Pancreas (tissue), 10 donors: ENCODE data around the gene NLGN2. TPM values are rescaled to one million over a fixed set of nuclear protein-coding genes. Genes with fewer than 3 reads are reported as not detected.

Source experiments
- ATAC-seq, 4 donors: fragments of 200-7000 bp; cut with Tn5 transposase; one replicate each; pipeline versions ENCODE4 v1.8.0 to v1.9.1; 2020; ENCODE audit warnings: mild to moderate bottlenecking in 4 of 4, moderate library complexity in 4 of 4
- DNase-seq, 6 donors: peaks; one replicate each; pipeline ENCODE4 v3.0.0-alpha.2; 2020
- FAIRE-seq: peaks from 2 replicates; lab custom pipeline; 2012; peaks lifted over from hg19 to GRCh38; lab: Jason Lieb, UNC
- H3K27ac ChIP-seq, 4 donors: fragments of 200-600 bp; sonication (generic); 1 replicate in 3 of 4; 2 replicates in 1 of 4; pipeline versions ENCODE4 v1.5.0 to v1.8.0; 2020
- H3K27me3 ChIP-seq, 4 donors: fragments of 200-600 bp; one replicate each; pipeline ENCODE4 v1.8.0; 2021
- H3K36me3 ChIP-seq, 3 donors: fragments of 200-600 bp; sonication (generic) in 1 of 3; one replicate each; pipeline versions ENCODE4 v1.5.0 to v1.8.0; 2020 to 2021
- H3K4me1 ChIP-seq, 3 donors: fragments of 200-600 bp; one replicate each; pipeline ENCODE4 v1.8.0; 2021
- H3K4me3 ChIP-seq, 4 donors: fragments of 200-600 bp; sonication (generic) in 2 of 4; one replicate each; pipeline versions ENCODE4 v1.5.0 to v1.8.0; 2020 to 2021
- H3K9me3 ChIP-seq, 4 donors: fragments of 200-600 bp; one replicate each; pipeline ENCODE4 v1.8.0; 2021
- CTCF ChIP-seq, 4 donors: fragments of 200-600 bp; sonication (generic) in 3 of 4; IDR thresholded peaks; one replicate each; pipeline versions ENCODE4 v1.5.0 to v1.8.0; 2021; ENCODE audit warnings: antibody characterized with exemption in 4 of 4
- WGBS, 2 donors: extraction: QIAGEN DNeasy Blood & Tissue Kit; methylation state at CpG; one replicate each; pipeline ENCODE4 v1.1.7; 2013; 5-methylcytosine and 5-hydroxymethylcytosine counted together
- intact Hi-C, 3 donors: fragments of 100-400 bp; cut with DNase I; formaldehyde crosslinking; loops; one replicate each; pipeline versions ENCODE4 v1.11.1 to v1.14.2; 2022
- polyA plus RNA-seq, 2 donors: library from polyadenylated mRNA; stranded (reverse); fragments of 200-250 nt; gene quantifications; one replicate each; pipeline ENCODE4 v1.2.3, GENCODE V29; 2013
- total RNA-seq, 6 donors: library from RNA; stranded (reverse); fragmentation: NEBNext Ultra II Directional in 4 of 6; extraction: Animal tissue kit (Norgen Biotek cat#: 25700) in 4 of 6; gene quantifications; one replicate each; pipeline versions ENCODE4 v1.2.1 to v1.2.4, GENCODE V29; 2021 to 2023
- donor health status: healthy with polysubstance abuse.
- donor health status: DM: no; HTN: no; CAD: no; lungs with moderate emphysema.
- donor health status: DM: no; HTN: no; CAD: no.
- donor health status: control.
- donor health status: control.
- donor health status: Bipolar disorder and iron deficiency.
- donor health status: DM: yes; HTN: yes; CAD: no.
- donor health status: DM: no; HTN: no; CAD: no.
- donor health status: DM: no; HTN: no; CAD: no.
- donor health status: DM: yes; HTN: yes; CAD: no.

NLGN2 gene
- total and polyA plus RNA-seq, 8 donors: 2.9 to 13.7 (median 5.4) TPM

DNA sequence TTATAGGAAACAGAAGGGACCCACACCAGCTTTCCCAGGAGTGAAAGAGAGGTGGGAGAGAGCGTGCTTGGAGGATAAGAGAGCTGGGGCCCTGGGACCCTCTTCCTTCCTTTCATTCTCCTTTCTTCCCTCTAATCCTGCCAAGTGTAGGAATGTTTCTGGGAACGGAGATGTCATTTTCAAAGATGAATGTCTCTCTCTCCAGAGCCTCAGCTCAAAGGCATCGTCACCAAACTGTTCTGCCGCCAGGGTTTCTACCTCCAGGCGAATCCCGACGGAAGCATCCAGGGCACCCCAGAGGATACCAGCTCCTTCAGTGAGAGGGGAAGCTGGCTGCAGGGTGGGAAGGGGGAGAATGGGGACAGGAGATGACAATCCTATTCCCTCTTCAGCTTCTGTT is 33.6 kb downstream of the NLGN2 start:
- Histone ChIP-seq H3K27ac (no peak overlapping the region), H3K27me3 (no peaks in the 10 kb centered on the region), H3K9me3 (no peaks in the 10 kb centered on the region), H3K4me1 (peaks cover 5 to 23% (median 10%) of the 10 kb centered on the region in 3 donors), H3K36me3 (no peaks in the 10 kb centered on the region), H3K4me3 (no peak overlapping the region)
- WGBS, 2 donors: 81 to 85% methylated on average over 7 of the region's 7 CpGs
- FAIRE-seq (no peak), ATAC-seq (no peak), DNase-seq (no peak)
- no peak for TF ChIP-seq CTCF (IDR thresholded peaks at IDR 0.05)
- intact Hi-C loops: loop anchor here in 2 of 3 donors (5.0 kb wide), 1 partner anchor 36 kb away; the partner anchor contains the start of gene ZBTB4 (in 2 of the 2)

DNA sequence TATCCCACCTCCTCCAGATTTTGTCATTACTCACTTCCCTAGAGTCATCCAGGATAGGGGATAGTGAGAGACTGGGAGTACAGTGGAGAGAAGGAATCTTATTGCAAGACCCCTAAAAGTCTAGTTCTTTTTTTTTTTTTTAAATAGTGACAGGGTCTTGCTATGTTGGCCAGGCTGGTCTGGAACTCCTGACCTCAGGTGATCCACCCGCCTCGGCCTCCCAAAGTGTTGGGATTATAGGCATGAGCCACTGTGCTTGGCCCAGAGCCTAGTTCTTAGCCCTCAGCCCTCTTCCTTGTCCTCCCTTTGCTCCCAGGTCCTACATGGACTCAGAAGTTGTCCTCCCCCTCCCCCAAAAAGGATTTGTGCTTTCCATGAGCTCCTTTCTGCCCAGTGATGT is 34.5 kb downstream of the NLGN2 start:
- Histone ChIP-seq H3K36me3 (no peaks in the 10 kb centered on the region), H3K4me3 (no peak overlapping the region), H3K27me3 (no peaks in the 10 kb centered on the region), H3K9me3 (no peaks in the 10 kb centered on the region), H3K27ac (no peak overlapping the region), H3K4me1 (peaks cover 5 to 22% (median 5%) of the 10 kb centered on the region in 3 donors)
- no peak for ATAC-seq
- no peak for DNase-seq
- no peak for FAIRE-seq
- WGBS, 2 donors: 86 to 88% methylated on average over 2 of the region's 2 CpGs
- no peak for TF ChIP-seq CTCF (IDR thresholded peaks at IDR 0.05)
- intact Hi-C loops: loop anchor here in 2 of 3 donors (5.0 kb wide), 1 partner anchor 35 kb away; the partner anchor contains the start of gene ZBTB4 (in 2 of the 2)

DNA sequence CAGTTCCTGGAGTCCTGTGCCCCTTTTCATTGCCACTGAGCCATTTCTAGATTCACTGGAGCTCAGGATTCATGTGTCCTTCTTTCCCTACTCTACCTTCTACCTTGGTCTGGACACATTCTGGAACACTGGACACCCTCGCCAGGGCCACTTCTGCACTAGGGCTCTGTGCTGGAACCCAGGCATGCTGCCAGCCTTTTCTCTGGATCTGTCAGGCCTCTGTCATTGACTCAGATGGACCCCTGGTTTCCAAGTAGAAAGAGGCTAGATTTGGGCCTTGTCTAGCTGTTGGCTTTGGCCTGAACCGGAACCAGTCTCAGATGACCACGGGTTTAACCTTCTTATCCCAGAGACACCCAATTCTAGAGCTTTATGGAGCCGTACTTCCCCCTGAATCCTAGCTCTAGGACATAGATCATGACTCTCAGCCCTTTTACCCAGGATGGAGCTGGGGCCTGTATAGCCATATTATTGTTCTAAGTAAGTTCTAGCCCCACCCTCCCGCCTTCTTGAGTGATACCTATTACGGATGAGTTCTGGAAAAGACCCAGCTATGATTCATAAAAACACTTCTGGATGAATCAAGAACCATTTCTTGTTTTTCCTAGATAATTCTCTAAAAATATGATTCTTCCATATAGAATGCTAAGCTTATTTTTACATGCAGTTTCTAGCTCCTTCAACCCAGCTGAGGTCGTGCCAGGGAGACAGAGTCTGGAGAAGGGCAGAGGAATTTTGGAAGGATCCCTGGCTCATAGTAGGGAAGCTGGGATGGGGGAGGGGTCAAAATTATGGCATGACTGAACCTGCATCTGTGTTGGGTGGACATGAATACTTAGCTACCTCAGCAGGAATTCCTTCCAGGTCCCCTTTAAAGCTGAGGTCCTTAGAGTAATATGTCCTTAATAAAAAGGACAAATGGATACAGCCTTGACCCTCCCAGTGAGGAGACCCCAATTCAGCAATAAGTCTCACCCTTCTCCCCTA is 36.1 kb downstream of the NLGN2 start:
- ATAC-seq: no peak
- no peak for FAIRE-seq

More for the DNA sequence above, 36.1 kb downstream of the NLGN2 start:
- no peak for TF ChIP-seq CTCF (IDR thresholded peaks at IDR 0.05)
- DNase-seq: no peak
- intact Hi-C loops: loop anchor here in 2 of 3 donors (5.0 kb wide), 1 partner anchor 34 kb away; the partner anchor contains the start of gene ZBTB4 (in 2 of the 2)
- Histone ChIP-seq H3K9me3 (no peaks in the 10 kb centered on the region), H3K27me3 (no peaks in the 10 kb centered on the region), H3K4me1 (peaks cover 5 to 17% (median 5%) of the 10 kb centered on the region in 3 donors), H3K4me3 (no peak overlapping the region), H3K36me3 (no peaks in the 10 kb centered on the region), H3K27ac (no peak overlapping the region)
- WGBS, 2 donors: 85% methylated on average over 7 of the region's 7 CpGs
